OCI-LY1 (cell line): ENCODE measurements around the gene SCAMP2.

Experiments used
- CTCF ChIP-seq: fragments of 200-600 bp; sonication (generic), shearing (Covaris generic); IDR thresholded peaks from 2 replicates; pipeline ENCODE4 v1.5.1; 2017; ENCODE audit warnings: mild to moderate bottlenecking, antibody characterized with exemption, low read length, moderate library complexity, mixed read lengths
- EZH2 ChIP-seq: fragments of 200-600 bp; sonication (generic), shearing (Covaris generic); IDR thresholded peaks from 2 replicates; pipeline ENCODE4 v1.8.0; 2017; ENCODE audit warnings: borderline replicate concordance, mixed run types, mild to moderate bottlenecking, antibody characterized with exemption, low read length, moderate library complexity, mixed read lengths

- no peak for TF ChIP-seq CTCF
- no peak for TF ChIP-seq EZH2
Observed at GRCh38 chr15:74895830-74896229, 22.7 kb upstream of the SCAMP2 start.
